ENCODE measurements around the gene PKN1.

The PKN1 gene

DNA sequence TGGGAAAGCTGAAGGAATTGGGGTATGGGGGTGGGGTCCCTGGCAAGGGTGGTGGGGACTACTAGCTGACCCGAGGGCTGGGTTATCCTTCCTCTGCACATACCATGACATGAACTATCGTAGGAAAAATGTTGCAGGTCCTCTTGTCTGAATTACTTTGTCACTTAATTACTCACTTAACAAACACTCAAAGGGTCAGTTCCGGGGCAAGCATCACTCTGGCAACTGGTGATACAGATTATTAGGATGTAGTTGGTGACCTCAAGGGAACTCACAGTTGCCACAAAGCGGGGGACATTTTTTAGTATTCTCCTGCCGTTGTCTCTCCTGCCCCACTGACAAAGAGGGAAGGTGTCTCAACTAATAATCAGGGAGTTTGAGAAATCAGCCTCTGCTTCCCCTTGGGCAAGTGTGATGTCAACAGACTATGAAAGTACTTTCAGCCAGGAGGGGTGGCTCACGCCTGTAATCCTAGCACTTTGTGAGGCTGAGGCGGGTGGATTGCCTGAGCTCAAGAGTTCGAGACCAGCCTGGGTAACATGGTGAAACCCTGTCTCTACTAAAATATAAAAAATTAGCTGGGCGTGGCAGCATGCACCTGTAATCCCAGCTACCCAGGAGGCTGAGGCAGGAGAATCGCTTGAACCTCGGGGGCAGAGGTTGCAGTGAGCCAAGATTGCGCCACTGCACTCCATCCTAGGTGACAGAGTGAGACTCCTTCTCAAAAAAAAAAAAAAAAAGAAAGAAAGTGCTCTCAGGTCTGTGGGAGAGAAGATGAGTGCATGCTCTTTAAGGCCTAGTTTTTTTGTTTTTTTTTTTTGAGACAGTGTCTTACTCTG lies 74.8 kb downstream of the PKN1 start:
- H3K4me3 ChIP-seq (ENCODE audit: low read depth, low read length) = no peak overlapping the region
- no peak for TF ChIP-seq MYC (IDR thresholded peaks at IDR 0.05; ENCODE audit: low read depth, low read length)
- no peak for TF ChIP-seq POLR2A (IDR thresholded peaks at IDR 0.05; ENCODE audit: extremely low read depth, insufficient read length)
- TF ChIP-seq, protein P1, sequence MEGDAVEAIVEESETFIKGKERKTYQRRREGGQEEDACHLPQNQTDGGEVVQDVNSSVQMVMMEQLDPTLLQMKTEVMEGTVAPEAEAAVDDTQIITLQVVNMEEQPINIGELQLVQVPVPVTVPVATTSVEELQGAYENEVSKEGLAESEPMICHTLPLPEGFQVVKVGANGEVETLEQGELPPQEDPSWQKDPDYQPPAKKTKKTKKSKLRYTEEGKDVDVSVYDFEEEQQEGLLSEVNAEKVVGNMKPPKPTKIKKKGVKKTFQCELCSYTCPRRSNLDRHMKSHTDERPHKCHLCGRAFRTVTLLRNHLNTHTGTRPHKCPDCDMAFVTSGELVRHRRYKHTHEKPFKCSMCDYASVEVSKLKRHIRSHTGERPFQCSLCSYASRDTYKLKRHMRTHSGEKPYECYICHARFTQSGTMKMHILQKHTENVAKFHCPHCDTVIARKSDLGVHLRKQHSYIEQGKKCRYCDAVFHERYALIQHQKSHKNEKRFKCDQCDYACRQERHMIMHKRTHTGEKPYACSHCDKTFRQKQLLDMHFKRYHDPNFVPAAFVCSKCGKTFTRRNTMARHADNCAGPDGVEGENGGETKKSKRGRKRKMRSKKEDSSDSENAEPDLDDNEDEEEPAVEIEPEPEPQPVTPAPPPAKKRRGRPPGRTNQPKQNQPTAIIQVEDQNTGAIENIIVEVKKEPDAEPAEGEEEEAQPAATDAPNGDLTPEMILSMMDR (IDR thresholded peaks at IDR 0.05; ENCODE audit: low read depth, low read length) = no peak
- TF ChIP-seq, protein P2, sequence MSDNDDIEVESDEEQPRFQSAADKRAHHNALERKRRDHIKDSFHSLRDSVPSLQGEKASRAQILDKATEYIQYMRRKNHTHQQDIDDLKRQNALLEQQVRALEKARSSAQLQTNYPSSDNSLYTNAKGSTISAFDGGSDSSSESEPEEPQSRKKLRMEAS (IDR thresholded peaks at IDR 0.05; ENCODE audit: low read depth, low read length) = no peak
- no peak for DNase-seq (ENCODE audit: low read depth)

DNA sequence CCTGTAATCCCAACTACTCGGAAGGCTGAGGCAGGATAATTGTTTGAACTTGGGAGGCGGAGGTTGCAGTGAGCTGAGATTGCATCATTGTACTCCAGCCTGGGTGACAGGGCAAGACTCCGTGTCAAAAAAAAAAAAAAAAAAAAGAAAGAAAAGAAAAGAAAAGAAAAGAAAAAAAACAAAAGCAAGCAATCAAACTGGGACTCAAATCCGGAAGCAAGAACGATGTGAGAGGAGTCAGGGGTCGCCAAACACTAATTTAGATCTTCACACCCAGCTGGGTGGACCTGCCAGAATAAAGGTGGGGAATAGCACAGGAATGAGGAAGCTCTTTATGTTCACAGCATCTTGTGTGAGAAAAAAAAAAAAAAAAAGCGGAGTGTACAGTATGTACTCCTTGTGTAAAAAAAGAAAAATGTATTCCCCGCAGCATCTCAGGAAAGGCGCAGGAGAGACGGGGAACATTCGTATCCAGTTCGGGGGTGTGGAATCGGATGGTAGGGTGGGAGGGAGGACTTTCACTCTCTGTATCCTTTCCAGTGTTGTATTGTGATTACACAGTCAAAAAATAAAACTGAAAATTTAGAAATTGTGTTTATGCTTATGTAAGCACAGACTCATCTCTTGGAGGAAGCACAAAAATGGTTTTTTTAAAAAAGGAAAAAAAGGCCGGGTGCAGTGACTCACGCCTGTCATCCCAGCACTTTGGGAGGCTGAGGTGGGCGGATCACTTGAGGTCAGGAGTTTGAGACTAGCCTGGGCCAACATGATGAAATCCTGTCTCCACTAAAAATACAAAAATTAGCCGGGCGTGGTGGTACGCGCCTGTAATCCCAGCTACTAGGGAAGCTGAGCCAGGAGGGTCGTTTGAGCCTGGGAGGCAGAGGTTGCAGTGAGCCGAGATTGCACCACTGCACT lies 77.5 kb downstream of the PKN1 start:
- TF ChIP-seq POLR2A (IDR thresholded peaks at IDR 0.05; ENCODE audit: extremely low read depth, insufficient read length) = no peak
- TF ChIP-seq, protein P1 (IDR thresholded peaks at IDR 0.05; ENCODE audit: low read depth, low read length) = no peak
- TF ChIP-seq MYC (IDR thresholded peaks at IDR 0.05; ENCODE audit: low read depth, low read length) = no peak
- TF ChIP-seq, protein P2 (IDR thresholded peaks at IDR 0.05; ENCODE audit: low read depth, low read length) = no peak
- H3K4me3 ChIP-seq (ENCODE audit: low read depth, low read length) = no peak overlapping the region
- peak; percentile 60 for DNase-seq (ENCODE audit: low read depth)

DNA sequence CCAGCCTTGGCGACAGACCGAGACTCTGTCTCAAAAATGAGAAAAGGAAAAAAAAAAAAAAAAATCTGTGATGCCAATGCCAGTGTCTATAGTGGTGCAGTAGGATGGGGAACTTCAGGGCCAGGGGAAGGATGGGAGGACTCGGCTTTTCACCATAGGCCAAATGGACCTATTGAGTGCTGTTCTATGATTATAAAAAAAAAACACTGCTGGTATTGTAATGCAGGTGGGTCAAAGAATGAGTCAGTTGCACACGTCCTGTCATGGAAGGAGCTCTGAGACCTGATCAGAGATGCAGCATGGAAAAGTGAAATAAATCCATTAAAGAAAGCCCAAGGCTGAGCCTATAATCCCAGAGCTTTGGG lies 78.1 kb downstream of the PKN1 start:
- no peak overlapping the region for H3K4me3 ChIP-seq (ENCODE audit: low read depth, low read length)
- TF ChIP-seq, protein P1 (IDR thresholded peaks at IDR 0.05; ENCODE audit: low read depth, low read length) = no peak
- no peak for TF ChIP-seq MYC (IDR thresholded peaks at IDR 0.05; ENCODE audit: low read depth, low read length)
- TF ChIP-seq, protein P2 (IDR thresholded peaks at IDR 0.05; ENCODE audit: low read depth, low read length) = no peak
- TF ChIP-seq POLR2A (IDR thresholded peaks at IDR 0.05; ENCODE audit: extremely low read depth, insufficient read length) = no peak
- DNase-seq (ENCODE audit: low read depth) = no peak

GRCh38 chr19:14512406-14512961 lies 79.4 kb downstream of the PKN1 start:
- TF ChIP-seq, protein P2 (IDR thresholded peaks at IDR 0.05; ENCODE audit: low read depth, low read length) = no peak
- TF ChIP-seq POLR2A (IDR thresholded peaks at IDR 0.05; ENCODE audit: extremely low read depth, insufficient read length) (no peak), MYC (IDR thresholded peaks at IDR 0.05; ENCODE audit: low read depth, low read length) (no peak)
- TF ChIP-seq, protein P1 (IDR thresholded peaks at IDR 0.05; ENCODE audit: low read depth, low read length) = no peak
- no peak overlapping the region for H3K4me3 ChIP-seq (ENCODE audit: low read depth, low read length)
- no peak for DNase-seq (ENCODE audit: low read depth)

- no peak for TF ChIP-seq MYC (IDR thresholded peaks at IDR 0.05; ENCODE audit: low read depth, low read length)
- no peak for TF ChIP-seq POLR2A (IDR thresholded peaks at IDR 0.05; ENCODE audit: extremely low read depth, insufficient read length)
- TF ChIP-seq, protein P1 (IDR thresholded peaks at IDR 0.05; ENCODE audit: low read depth, low read length) = no peak
- TF ChIP-seq, protein P2 (IDR thresholded peaks at IDR 0.05; ENCODE audit: low read depth, low read length) = no peak
- DNase-seq (ENCODE audit: low read depth) = no peak
- no peak overlapping the region for H3K4me3 ChIP-seq (ENCODE audit: low read depth, low read length)
Observed at GRCh38 chr19:14514215-14514863, 81.2 kb downstream of the PKN1 start.
